ENCODE measurements around the gene CFAP47. TPM values are rescaled to one million over a fixed set of nuclear protein-coding genes. Genes with fewer than 3 reads are reported as not detected.
A peak's percentile ranks its signal among the peaks of the same experiment; 100 is the strongest.
"Not testable (repeated sequence)": the region's sequence is repeated elsewhere in the genome, so short reads cannot be mapped to it uniquely, and the experiment has no call there.

CFAP47 gene
- total RNA-seq, 1 experiment from 2014 or later: not detected

DNA sequence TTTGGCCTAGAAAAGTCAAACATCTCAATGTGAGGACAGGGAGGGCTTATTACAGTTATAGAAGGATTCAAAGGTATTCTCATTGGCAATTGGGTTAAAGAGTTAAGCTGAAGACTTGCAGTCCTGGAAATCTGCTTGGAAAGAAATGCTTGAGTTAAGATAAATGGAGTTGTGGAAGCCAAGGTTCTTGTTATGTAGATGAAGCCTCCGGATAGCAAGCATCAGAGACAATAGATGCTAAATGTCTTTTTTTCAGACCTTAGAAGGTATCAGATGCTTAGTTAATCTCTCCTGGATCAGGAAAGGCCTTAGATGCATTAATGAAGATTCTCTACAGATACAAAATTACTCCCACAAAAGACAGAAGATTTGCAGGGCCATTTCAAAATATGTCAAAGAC is 299.3 kb downstream of the CFAP47 start:
- no peak for DNase-seq (ENCODE audit: low spot score)

DNA sequence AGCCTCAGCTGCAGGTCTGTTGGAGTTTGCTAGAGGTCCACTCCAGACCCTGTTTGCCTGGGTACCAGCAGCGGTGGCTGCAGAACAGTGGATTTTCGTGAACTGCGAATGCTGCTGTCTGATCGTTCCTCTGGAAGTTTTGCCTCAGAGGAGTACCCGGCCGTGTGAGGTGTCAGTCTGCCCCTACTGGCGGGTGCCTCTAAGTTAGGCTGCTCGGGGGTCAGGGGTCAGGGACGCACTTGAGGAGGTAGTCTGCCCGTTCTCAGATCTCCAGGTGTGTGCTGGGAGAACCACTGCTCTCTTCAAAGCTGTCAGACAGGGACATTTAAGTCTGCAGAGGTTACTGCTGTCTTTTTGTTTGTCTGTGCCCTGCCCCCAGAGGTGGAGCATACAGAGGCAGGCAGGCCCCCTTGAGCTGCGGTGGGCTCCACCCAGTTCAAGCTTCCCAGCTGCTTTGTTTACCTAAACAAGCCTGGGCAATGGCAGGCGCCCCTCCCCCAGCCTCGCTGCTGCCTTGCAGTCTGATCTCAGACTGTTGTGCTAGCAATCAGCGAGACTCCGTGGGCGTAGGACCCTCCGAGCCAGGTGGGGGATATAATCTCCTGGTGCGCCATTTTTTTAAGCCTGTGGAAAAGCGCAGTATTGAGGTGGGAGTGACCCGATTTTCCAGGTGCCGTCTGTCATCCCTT is 315.4 kb downstream of the CFAP47 start:
- not testable (repeated sequence) for DNase-seq (ENCODE audit: low spot score)

DNA sequence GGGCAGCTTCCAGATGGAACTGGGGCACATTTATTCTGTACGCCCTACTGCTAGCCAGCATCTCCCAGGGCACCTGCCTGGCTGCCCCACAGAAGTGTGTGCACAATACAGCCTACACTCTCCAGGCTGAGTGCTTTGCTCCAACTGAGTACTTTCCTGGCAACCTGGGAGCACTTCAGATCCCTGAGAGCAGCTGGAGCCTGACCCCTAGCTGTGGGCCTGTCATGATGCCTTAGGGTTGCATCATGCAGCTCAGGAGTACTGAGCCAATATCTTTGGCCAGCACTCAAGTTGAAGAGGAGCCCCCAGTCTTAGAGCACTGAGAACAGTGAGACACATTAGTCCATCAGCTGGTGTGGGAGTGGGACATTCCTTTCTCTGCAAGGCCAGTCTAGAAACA is 321.9 kb downstream of the CFAP47 start:
- DNase-seq (ENCODE audit: low spot score): no peak

DNA sequence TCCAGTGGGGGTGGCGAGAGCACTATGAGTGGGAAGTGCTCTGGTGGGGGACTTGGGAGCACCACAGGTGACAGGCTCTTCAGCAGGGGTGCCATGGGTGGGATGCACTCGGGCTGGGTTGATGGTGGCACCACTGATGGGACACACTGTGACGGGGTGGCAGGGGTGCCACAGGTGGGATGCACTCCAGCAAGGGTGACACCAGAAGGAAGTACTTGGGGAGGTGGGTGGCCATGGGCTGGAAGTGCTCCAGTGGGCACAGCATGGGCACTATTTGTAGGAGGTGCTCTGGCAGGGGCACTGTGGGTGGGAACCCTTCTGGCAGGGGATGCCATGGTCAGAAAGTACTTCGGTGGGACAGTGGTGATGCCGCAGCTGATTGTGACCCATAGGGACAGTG is 346.6 kb downstream of the CFAP47 start:
- DNase-seq (ENCODE audit: low spot score): no peak

DNA sequence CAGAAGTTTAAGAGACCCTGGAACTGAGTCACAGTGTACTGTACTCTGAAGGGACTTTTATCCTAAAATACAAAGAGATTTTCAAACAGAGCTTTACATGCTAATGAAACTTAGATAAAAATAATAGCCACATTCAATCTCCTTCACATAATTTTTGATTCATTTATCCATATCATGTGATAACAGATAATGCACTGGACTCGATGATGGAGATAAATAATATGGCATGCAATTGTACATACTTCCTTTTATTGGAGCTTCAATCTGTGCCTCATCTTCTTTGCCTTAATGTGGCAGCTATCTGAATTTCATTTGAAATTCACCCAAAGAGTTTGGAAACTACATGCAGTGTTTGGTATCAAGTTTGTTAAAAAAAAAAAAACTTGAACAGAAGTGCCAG is 390.6 kb downstream of the CFAP47 start:
- no peak for DNase-seq (ENCODE audit: low spot score)

DNA sequence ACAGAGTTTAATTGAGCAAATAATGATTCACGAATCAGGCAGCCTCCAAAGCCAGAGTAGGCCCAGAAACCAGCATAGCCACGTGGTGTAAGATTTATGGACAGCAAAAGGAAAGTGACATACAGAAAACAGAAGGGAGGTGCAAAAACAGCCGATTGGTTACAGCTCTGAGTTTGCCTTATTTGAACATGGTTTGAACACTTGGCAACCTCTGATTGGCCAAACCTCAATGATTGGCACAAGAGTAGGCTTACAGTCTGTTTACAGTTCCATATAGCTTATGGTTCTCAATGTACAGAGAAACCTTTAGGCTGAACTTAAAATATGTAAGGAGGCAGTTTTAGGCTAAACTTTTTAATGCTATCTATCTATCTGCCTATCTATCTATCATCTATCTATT is 394.8 kb downstream of the CFAP47 start:
- DNase-seq (ENCODE audit: low spot score): no peak

DNA sequence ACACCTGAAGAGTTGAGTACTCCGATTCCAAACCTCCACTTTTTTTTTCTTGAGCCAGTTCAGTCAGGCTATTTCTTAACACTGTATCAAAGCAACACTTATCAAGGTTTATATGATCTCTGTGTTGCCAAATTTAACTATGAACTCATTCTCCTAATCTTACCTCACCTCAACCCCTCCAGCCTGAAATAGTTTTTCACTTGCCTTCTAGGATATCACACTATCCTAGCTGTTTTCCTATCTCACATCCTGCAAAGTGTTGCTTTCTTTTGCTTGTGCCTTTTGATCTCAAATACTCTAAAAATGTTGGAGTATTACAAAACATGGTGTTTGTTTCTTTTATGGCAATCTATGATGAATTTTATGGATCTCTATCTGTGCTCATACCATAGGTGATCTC is 415.0 kb downstream of the CFAP47 start:
- DNase-seq (ENCODE audit: low spot score): no peak

DNA sequence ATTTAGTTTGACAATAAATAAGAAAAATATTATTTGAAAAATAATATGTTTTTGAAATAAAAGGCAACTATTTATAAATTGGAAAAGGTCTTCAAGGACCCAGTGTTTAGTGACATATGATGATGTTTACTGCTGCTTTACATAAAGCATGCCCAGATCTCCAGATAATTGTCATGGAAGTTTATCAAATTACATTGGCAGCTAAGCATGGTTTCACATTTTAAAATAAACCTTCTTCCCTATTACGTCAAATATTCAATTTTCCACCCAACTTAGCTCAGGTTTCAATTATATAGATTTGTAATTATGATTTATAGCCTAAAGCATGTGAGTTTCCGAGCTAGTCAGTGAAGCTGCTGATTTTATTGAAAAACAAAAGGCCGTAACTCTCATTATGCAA is 417.2 kb downstream of the CFAP47 start:
- no peak for DNase-seq (ENCODE audit: low spot score)

DNA sequence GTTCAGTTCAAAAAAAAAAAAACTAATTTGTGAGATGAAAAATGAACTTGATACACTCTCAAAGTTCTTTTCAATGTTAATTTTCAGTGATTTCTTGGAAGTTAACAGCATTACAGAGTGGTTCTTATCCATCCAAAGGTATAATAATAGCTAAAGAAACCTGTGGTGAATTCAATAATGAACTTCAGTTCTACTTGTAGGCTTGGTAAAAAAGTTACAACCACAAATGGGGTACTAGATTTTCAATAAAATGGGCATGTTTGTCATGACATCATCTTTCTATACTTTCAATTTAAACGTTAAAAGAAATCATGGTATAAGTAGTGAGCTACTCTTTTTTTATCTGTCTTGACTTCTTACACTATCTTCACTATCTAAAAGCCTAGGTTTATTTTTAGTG is 424.8 kb downstream of the CFAP47 start:
- no peak for DNase-seq (ENCODE audit: low spot score)

DNA sequence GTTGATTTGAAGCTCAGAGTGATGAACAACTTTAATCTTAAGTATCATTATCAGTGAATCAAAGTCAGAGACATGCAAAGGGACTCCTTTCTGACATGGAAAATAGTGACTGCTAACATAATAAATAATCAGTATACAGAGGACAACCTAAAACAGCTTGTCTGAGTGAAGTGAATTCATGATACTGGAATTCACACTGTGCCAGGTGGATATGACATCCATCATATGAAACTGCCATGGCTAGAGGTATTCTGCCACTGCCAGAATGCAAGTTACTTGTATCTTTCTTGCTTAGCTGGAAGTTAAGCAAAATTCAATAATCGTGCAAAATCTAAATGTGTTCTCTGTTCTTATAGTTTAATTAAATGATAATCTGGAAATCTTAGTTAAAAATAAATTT is 429.0 kb downstream of the CFAP47 start:
- no peak for DNase-seq (ENCODE audit: low spot score)

DNA sequence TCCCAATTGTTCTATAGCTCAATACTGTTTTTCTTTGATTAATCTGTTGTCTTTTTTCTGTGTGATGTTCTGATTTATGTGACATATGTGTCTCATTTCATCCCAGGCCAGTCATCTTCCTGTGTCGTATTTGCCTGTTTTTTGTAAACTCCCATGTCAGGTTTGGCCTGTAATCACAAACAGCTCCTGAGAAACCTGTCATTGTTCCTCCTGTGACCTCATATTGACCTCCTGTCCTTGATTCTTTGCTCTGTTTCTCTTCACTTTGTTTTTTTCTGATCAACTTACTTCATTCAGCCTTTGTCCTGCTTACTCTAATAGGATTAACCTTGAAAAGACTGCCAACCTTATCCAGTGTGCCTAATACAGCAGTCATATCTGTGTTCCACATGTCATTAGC is 438.3 kb downstream of the CFAP47 start:
- no peak for DNase-seq (ENCODE audit: low spot score)

DNA sequence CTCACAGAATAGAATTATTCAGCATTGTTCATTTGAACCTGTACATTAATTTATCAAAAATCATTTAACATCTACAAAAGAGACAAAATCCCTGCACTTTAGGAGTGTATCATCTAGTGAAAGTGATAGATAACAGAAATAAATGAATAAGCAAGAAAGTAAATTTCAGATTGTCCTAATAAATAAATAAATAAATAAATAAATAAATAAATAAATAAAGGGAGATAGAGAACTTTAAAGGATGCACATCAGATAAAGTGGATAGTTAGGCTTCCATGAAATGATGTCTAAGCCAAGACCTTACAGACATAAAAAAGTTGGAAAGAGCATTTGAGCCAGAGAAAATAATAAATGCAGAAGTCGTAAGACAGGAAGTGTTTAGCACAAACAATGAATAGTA is 444.7 kb downstream of the CFAP47 start:
- no peak for DNase-seq (ENCODE audit: low spot score)

DNA sequence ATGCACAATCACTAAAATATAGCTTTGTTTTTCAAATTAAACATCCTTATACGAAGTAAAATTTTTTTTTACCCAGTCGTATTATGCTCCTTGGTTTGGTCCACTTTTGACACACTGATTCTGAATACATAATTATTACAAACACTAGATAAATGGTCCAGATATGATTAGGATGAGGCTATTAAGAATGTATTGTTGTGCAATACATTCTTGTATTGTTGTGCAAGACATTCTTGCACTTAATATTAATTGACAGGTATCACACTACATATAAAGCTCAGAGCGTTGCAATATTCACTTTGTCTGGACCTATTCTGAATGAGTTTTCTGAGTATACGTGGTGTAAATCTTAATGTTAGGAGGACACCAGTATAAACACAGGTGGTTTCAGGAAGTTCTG is 464.0 kb downstream of the CFAP47 start:
- DNase-seq (ENCODE audit: low spot score): no peak

DNA sequence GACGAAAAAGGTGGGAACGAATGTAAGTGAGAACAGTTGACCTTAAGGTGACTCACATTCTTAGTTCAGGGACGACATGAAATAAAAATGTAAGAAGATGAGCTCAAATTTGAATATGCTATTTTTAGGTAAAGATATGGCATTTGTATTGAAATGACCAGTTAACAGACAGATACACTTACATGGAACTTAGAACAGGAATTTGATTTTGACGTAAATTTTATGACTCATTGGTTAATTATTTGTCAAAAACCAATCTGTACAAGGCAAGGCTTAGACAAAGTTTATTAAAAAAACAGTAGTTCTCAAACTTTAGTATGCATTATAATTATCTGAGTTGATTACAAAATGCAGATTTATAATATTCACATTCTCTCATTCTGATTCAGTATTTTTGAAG is 469.4 kb downstream of the CFAP47 start:
- no peak for DNase-seq (ENCODE audit: low spot score)

DNA sequence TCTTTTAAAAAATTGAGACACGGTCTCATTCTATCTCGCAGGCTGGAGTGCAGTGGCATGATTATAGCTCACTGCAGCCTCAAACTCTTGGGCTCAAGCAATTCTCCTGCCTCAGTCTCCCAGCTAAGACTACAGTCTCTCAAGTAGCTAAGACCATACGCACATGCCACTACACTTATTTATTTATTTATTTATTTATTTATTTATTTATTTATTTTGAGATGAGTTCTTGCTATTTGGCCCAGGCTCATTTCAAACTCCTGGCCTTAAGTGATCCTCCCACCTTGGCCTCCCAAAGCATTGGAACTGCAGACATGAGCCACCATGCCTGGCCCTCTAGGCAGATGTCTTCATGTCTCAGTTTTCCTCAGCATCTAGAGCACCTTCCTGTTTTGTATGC is 482.2 kb downstream of the CFAP47 start:
- DNase-seq (ENCODE audit: low spot score): no peak

DNA sequence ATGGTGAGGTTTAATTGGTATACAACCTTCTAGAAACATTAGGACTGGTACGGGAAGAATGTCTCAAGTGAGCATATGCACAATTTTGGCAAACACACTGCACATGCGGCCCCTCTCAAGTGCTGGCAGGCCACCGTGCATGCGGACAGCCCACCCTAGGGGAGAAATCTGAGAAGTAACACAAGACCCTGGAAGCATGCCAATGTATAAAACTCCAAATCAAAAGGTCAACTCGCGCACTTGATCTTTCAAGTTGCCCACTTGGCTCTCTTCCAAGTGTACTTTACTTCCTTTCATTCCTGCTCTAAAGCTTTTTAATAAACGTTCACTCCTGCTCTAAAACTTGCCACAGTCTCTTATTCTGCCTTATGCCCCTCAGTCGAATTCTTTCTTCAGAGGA is 488.3 kb downstream of the CFAP47 start:
- peak; percentile 1 for DNase-seq (ENCODE audit: low spot score)

DNA sequence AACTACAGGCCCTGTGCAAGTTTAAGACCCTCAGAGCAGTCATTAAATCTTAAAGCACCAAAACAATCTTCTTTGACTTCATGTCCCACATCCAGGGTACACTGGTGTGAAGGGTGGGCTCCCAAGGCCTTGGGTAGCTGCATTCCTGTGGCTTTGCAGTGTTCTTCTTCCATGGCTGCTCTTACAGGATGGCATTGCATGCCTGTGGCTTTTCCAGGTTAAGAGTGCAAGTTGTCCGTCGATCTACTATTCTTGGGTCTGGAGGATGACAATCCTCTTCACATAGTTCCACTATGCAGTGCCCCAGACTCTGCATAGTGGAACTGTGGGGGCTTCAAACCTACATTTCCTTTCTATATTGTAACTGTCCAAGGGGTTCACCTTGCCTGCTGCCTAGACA is 494.5 kb downstream of the CFAP47 start:
- no peak for DNase-seq (ENCODE audit: low spot score)

DNA sequence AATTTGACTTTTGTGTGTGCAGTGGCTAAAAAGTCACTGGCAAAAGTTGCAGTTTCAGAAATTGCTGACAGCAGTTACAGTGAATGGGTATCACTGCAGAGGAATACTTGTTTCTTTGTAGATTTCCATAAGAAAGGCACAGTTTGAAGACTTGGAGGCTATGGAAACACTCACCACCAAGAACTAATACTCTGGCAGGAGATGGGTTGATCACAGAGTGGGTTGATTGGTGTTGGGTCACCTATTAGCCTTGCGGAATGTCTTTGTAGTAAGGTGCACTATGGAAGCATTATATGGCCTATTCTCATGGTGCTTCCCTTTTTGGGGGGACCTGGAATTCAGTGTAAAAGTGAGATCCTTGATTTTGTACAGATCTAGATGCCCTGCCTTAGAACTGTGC is 502.8 kb downstream of the CFAP47 start:
- no peak for DNase-seq (ENCODE audit: low spot score)

DNA sequence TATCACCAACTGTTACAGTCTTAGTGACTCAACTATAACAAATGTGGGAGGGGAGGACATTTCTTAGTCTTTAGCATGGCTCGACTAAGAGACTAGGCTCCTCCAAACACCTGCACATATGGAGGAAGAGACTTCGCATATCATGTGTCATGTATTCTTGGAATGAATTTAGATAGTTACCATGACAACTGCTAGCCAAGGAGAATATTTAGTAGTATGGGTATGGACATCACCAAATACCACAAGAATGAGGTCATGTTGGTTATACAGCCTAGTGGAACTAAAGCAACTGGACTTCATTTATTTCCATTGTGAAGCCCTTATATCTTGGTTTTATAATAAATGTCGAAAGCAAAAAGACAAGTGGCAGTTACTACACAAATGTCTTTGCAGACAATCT is 512.3 kb downstream of the CFAP47 start:
- peak; percentile 2 for DNase-seq (ENCODE audit: low spot score)

DNA sequence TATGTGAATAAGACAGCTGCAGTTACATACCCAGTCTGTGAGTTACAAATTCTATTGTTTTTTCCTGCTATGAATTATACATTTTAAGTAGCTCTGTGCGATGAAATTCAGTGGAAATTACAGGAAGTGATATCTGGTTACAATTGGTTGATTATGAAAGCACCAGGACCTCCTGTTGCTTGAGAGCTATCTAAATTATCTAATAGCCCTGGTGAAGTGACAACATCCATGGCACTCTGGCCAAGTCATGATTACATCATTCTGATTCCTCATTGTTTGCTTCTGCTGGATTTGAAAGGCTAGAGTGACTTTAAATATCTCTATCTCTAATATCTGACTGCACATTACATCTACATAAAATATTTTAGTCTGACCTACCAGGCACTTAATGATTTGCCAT is 515.0 kb downstream of the CFAP47 start:
- DNase-seq (ENCODE audit: low spot score): no peak

All from HT-29 (cell line).